PC-9 (cell line): Measurements from ENCODE around the gene ITGA8.

Experiments
- CTCF ChIP-seq: fragments of 200-600 bp; sonication (generic); conservative IDR thresholded peaks from 2 replicates; pipeline ENCODE4 v1.6.1; 2017; ENCODE audit warnings: mixed run types, antibody characterized with exemption, mild to moderate bottlenecking, moderate library complexity
- EZH2 ChIP-seq: fragments of 200-600 bp; sonication (generic); IDR thresholded peaks from 2 replicates; pipeline ENCODE4 v1.8.0; 2017; ENCODE audit warnings: antibody characterized with exemption, low read depth

- TF ChIP-seq CTCF = no peak
- no peak for TF ChIP-seq EZH2
Measured at GRCh38 chr10:15737656-15738055, 17.9 kb upstream of the ITGA8 start.
